MV-4-11 (cell line): ENCODE results near the gene SGIP1.

Source experiments
- DNase-seq: peaks from one replicate; lab custom pipeline; 2025; lab: John Stamatoyannopoulos, UW

SGIP1 gene

GRCh38 chr1:66523562-66523961 is 10.4 kb upstream of the SGIP1 start:
- no peak for DNase-seq

- no peak for DNase-seq
These were observed 8.9 kb upstream of the SGIP1 start for GRCh38 chr1:66525086-66525485.

GRCh38 chr1:66526036-66526435 is 7.9 kb upstream of the SGIP1 start:
- DNase-seq: no peak

GRCh38 chr1:66526991-66527390 is 7.0 kb upstream of the SGIP1 start:
- DNase-seq: no peak

- no peak for DNase-seq
These were observed 6.3 kb upstream of the SGIP1 start for GRCh38 chr1:66527686-66528085.

- no peak for DNase-seq
These were observed 5.4 kb upstream of the SGIP1 start for GRCh38 chr1:66528580-66528979.

- DNase-seq: no peak
These were observed 1.7 kb upstream of the SGIP1 start for GRCh38 chr1:66532214-66532613.

GRCh38 chr1:66532798-66533783 is 862 bp upstream of the SGIP1 start:
- no peak for DNase-seq

GRCh38 chr1:66535061-66535460 is 1.1 kb downstream of the SGIP1 start:
- DNase-seq: no peak

GRCh38 chr1:66535853-66536252 is 1.9 kb downstream of the SGIP1 start:
- no peak for DNase-seq

- DNase-seq: no peak
These were observed 3.8 kb downstream of the SGIP1 start for GRCh38 chr1:66537718-66538117.

GRCh38 chr1:66539491-66539890 is 5.5 kb downstream of the SGIP1 start:
- no peak for DNase-seq

GRCh38 chr1:66540434-66541032 is 6.6 kb downstream of the SGIP1 start:
- no peak for DNase-seq

GRCh38 chr1:66542314-66542713 is 8.4 kb downstream of the SGIP1 start:
- DNase-seq: no peak

GRCh38 chr1:66542811-66543767 is 9.1 kb downstream of the SGIP1 start:
- no peak for DNase-seq

- DNase-seq: no peak
These were observed 12.3 kb downstream of the SGIP1 start for GRCh38 chr1:66546047-66546810.

GRCh38 chr1:66549017-66549416 is 15.1 kb downstream of the SGIP1 start:
- no peak for DNase-seq

- no peak for DNase-seq
These were observed 16.3 kb downstream of the SGIP1 start for GRCh38 chr1:66550243-66550642.

GRCh38 chr1:66552287-66552686 is 18.3 kb downstream of the SGIP1 start:
- no peak for DNase-seq

GRCh38 chr1:66552829-66553228 is 18.9 kb downstream of the SGIP1 start:
- no peak for DNase-seq

GRCh38 chr1:66553846-66554245 is 19.9 kb downstream of the SGIP1 start:
- DNase-seq: no peak
